ENCODE results near the gene TSEN2. TPM values are rescaled to one million over a fixed set of nuclear protein-coding genes. Genes with fewer than 3 reads are reported as not detected.

TSEN2 gene
- total RNA-seq, 1 donor from 2014 or later = 21.3 TPM

- H3K27ac ChIP-seq = peak within 1 kb of the TSS; percentile 79
- peak within 1 kb of the TSS; percentile 70 for H3K4me3 ChIP-seq
- H4K20me1 ChIP-seq (ENCODE audit: low read depth) = peaks cover 46% of the 10 kb centered on the region
- H3K4me2 ChIP-seq = peak within 1 kb of the TSS; percentile 93
- peak; percentile 90 for DNase-seq (ENCODE audit: low spot score)
- peaks cover 11% of the 10 kb centered on the region for H3K27me3 ChIP-seq
- peaks cover 3% of the 10 kb centered on the region for H3F3A ChIP-seq (ENCODE audit: low read depth)
- H3K27me3 Mint-ChIP-seq (ENCODE audit: insufficient read depth, low read depth) = no peaks in the 10 kb centered on the region
- no peaks in the 10 kb centered on the region for H3K36me3 ChIP-seq
- no peaks in the 10 kb centered on the region for H3K36me3 Mint-ChIP-seq
- peaks cover 50% of the 10 kb centered on the region for H3K79me2 ChIP-seq (ENCODE audit: low read depth)
- peak within 1 kb of the TSS; percentile 87 for H3K27ac Mint-ChIP-seq
- TF ChIP-seq, protein P1, sequence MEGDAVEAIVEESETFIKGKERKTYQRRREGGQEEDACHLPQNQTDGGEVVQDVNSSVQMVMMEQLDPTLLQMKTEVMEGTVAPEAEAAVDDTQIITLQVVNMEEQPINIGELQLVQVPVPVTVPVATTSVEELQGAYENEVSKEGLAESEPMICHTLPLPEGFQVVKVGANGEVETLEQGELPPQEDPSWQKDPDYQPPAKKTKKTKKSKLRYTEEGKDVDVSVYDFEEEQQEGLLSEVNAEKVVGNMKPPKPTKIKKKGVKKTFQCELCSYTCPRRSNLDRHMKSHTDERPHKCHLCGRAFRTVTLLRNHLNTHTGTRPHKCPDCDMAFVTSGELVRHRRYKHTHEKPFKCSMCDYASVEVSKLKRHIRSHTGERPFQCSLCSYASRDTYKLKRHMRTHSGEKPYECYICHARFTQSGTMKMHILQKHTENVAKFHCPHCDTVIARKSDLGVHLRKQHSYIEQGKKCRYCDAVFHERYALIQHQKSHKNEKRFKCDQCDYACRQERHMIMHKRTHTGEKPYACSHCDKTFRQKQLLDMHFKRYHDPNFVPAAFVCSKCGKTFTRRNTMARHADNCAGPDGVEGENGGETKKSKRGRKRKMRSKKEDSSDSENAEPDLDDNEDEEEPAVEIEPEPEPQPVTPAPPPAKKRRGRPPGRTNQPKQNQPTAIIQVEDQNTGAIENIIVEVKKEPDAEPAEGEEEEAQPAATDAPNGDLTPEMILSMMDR (IDR thresholded peaks at IDR 0.05) = no peak
- TF ChIP-seq EZH2phosphoT487 (IDR thresholded peaks at IDR 0.05) (no peak), EZH2 (IDR thresholded peaks at IDR 0.05) (no peak)
- H3K4me3 Mint-ChIP-seq = peak within 1 kb of the TSS; percentile 86
- H3K4me1 Mint-ChIP-seq = peaks cover 28% of the 10 kb centered on the region
- H2AFZ ChIP-seq (replicated peaks) = peak within 1 kb of the TSS; percentile 94
- H3K9me3 Mint-ChIP-seq = no peaks in the 10 kb centered on the region
- no peaks in the 10 kb centered on the region for H3K9me3 ChIP-seq (ENCODE audit: low read depth)
- H3K4me1 ChIP-seq = peaks cover 13% of the 10 kb centered on the region
- H3K9ac ChIP-seq = peak within 1 kb of the TSS; percentile 84
These were observed 72.6 kb downstream of the TSEN2 start, which contains the start of gene MKRN2 for GRCh38 chr3:12556690-12557472. Gene MKRN2 (plus strand): TSS chr3:12557087. CDS start chr3:12557151, 64 bp downstream.

- peak overlapping the region; percentile 87 for H3K27ac Mint-ChIP-seq
- H4K20me1 ChIP-seq (ENCODE audit: low read depth) = peaks cover 53% of the 10 kb centered on the region
- peaks cover 35% of the 10 kb centered on the region for H3K4me1 Mint-ChIP-seq
These were observed 73.3 kb downstream of the TSEN2 start for GRCh38 chr3:12557473-12558100.

GRCh38 chr3:12558706-12559105 lies 74.4 kb downstream of the TSEN2 start:
- H3K9ac ChIP-seq = no peak overlapping the region
- H4K20me1 ChIP-seq (ENCODE audit: low read depth) = peaks cover 60% of the 10 kb centered on the region
- peak overlapping the region; percentile 93 for H3K4me2 ChIP-seq
- H3K9me3 ChIP-seq (ENCODE audit: low read depth) = no peaks in the 10 kb centered on the region
- H2AFZ ChIP-seq (replicated peaks) = no peak overlapping the region
- no peaks in the 10 kb centered on the region for H3K36me3 Mint-ChIP-seq
- no peak overlapping the region for H3K27ac Mint-ChIP-seq
- H3K79me2 ChIP-seq (ENCODE audit: low read depth) = peaks cover 68% of the 10 kb centered on the region
- H3K27ac ChIP-seq = no peak overlapping the region
- H3K36me3 ChIP-seq = no peaks in the 10 kb centered on the region
- H3K9me3 Mint-ChIP-seq = no peaks in the 10 kb centered on the region
- peak overlapping the region; percentile 86 for H3K4me3 Mint-ChIP-seq
- peaks cover 7% of the 10 kb centered on the region for H3K27me3 ChIP-seq
- DNase-seq (ENCODE audit: low spot score) = no peak
- TF ChIP-seq EZH2phosphoT487 (IDR thresholded peaks at IDR 0.05) (no peak), EZH2 (IDR thresholded peaks at IDR 0.05) (no peak)
- TF ChIP-seq, protein P1 (IDR thresholded peaks at IDR 0.05) = no peak
- H3K4me1 ChIP-seq = peaks cover 25% of the 10 kb centered on the region
- no peaks in the 10 kb centered on the region for H3K27me3 Mint-ChIP-seq (ENCODE audit: insufficient read depth, low read depth)
- peaks cover 3% of the 10 kb centered on the region for H3F3A ChIP-seq (ENCODE audit: low read depth)
- H3K4me1 Mint-ChIP-seq = peaks cover 42% of the 10 kb centered on the region
- H3K4me3 ChIP-seq = peak overlapping the region; percentile 70

More at GRCh38 chr3:12557473-12558100, 73.3 kb downstream of the TSEN2 start:
- H3K79me2 ChIP-seq (ENCODE audit: low read depth) = peaks cover 57% of the 10 kb centered on the region
- H3K36me3 ChIP-seq = no peaks in the 10 kb centered on the region
- peak overlapping the region; percentile 70 for H3K4me3 ChIP-seq
- H3K27me3 Mint-ChIP-seq (ENCODE audit: insufficient read depth, low read depth) = no peaks in the 10 kb centered on the region
- H3K27ac ChIP-seq = peak overlapping the region; percentile 79
- DNase-seq (ENCODE audit: low spot score) = no peak
- H3K9me3 ChIP-seq (ENCODE audit: low read depth) = no peaks in the 10 kb centered on the region
- H3K27me3 ChIP-seq = peaks cover 11% of the 10 kb centered on the region
- no peaks in the 10 kb centered on the region for H3K36me3 Mint-ChIP-seq
- H3F3A ChIP-seq (ENCODE audit: low read depth) = peaks cover 3% of the 10 kb centered on the region
- TF ChIP-seq EZH2 (IDR thresholded peaks at IDR 0.05) (no peak), EZH2phosphoT487 (IDR thresholded peaks at IDR 0.05) (no peak)
- TF ChIP-seq, protein P1 (IDR thresholded peaks at IDR 0.05) = no peak
- peak overlapping the region; percentile 84 for H3K9ac ChIP-seq
- peak overlapping the region; percentile 94 for H2AFZ ChIP-seq (replicated peaks)
- no peaks in the 10 kb centered on the region for H3K9me3 Mint-ChIP-seq
- peak overlapping the region; percentile 86 for H3K4me3 Mint-ChIP-seq
- H3K4me1 ChIP-seq = peaks cover 20% of the 10 kb centered on the region
- peak overlapping the region; percentile 93 for H3K4me2 ChIP-seq
